ENCODE data around the gene AUH.
A peak's percentile ranks its signal among the peaks of the same experiment; 100 is the strongest.
"Not testable (repeated sequence)": the region's sequence is repeated elsewhere in the genome, so short reads cannot be mapped to it uniquely, and the experiment has no call there.

Gene AUH, protein sequence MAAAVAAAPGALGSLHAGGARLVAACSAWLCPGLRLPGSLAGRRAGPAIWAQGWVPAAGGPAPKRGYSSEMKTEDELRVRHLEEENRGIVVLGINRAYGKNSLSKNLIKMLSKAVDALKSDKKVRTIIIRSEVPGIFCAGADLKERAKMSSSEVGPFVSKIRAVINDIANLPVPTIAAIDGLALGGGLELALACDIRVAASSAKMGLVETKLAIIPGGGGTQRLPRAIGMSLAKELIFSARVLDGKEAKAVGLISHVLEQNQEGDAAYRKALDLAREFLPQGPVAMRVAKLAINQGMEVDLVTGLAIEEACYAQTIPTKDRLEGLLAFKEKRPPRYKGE

DNA sequence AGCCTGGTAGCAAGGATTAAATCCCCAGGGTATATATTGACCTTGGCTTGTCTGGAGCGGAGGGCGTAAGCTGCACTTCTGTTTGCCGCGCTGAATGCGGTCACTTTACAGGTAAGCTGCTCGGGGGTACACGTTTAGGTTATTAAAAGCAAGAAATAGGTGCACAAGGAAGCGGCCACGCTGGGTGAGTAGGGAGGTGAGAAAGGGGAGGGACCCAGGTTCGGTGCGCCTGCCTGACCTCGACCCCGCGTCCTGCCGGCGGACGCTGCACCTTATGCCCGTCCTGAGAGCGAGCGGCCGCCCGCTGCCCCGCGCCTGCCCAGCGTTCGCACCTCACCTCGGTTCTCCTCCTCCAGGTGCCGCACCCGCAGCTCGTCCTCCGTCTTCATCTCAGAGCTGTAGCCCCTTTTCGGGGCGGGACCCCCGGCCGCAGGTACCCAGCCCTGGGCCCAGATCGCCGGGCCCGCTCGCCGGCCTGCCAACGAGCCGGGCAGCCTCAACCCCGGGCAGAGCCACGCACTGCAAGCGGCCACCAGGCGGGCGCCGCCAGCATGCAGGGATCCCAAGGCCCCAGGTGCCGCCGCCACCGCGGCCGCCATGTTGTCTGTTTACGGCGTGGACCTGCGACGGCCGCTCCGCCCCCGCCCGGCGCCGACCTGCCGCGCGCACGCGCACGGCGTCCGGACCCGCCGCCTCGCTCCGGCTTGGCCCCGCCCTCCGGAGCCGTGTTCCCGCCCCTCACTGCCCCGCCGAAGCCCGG is at the start of gene AUH:
AUH (minus strand) TSS at position 628 of the 760 bp plus-strand sequence; CDS start at position 599, 29 bp downstream.
- DNase-seq (ENCODE audit: low read depth) = peak; percentile 45

- DNase-seq (ENCODE audit: low read depth) = no peak
Measured at GRCh38 chr9:91411096-91411771, 49.5 kb upstream of the AUH start.

GRCh38 chr9:91410161-91410560 is 48.4 kb upstream of the AUH start:
- DNase-seq (ENCODE audit: low read depth) = no peak

DNA sequence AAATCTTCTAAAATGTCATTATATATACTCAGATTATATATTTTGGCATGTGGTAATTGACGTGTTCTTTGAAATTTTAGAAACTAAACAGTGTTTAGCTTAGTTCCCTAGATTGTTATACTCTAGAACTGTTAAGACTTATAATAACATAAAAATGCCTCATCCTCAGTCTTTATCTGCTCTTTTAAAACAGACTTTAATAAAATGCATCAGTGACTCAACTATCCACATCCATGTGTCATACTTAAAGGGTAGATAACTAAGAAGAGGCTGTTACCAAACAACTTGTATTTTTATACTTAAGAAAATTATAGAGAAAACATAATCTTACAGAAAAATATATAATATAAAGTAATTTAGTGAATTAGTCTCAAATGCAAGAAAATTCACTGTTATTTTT is 46.8 kb upstream of the AUH start:
- no peak for DNase-seq (ENCODE audit: low read depth)

- no peak for DNase-seq (ENCODE audit: low read depth)
Measured at GRCh38 chr9:91407580-91408318, 46.0 kb upstream of the AUH start.

- no peak for DNase-seq (ENCODE audit: low read depth)
Measured at GRCh38 chr9:91405343-91406077, 43.8 kb upstream of the AUH start.

DNA sequence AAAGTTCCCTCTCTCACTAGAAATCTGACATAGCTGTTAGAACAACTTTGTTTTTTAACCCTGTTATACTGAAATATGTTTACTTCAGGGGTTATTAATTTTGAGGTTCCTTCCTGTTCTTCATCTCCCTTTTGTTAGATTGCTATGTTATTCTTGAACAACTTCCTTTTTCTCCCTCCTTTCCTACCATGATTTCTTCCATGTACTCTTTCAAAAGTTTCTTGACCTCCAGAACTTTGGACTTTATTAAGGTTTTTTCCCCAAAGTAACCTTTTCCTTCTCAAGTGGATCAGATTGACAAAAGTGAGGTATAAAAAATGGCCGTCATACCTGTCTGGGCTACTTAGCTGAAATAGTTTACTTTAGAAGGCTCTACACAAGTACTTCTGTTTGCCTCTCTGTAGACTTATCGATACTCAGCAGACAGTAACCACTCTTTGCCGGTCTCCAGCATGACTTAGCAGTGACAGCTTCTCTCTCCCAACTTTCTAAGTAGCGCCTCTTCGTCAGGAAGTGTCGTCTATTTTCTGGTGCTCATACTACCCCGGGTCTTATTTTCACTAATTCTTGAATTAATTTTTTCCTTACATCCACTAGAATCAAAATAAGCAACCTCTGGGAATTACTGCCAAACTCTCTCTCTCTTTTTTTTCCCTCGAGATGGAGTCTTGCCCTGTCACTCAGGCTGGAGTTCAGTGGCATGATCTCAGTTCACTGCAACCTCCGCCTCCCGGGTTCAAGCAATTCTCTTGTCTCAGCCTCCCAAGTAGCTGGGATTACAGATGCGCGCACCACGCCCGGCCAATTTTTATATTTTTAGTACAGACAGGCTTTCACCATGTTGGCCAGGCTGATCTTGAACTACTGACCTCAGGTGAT is 42.2 kb upstream of the AUH start:
- DNase-seq (ENCODE audit: low read depth) = no peak

DNA sequence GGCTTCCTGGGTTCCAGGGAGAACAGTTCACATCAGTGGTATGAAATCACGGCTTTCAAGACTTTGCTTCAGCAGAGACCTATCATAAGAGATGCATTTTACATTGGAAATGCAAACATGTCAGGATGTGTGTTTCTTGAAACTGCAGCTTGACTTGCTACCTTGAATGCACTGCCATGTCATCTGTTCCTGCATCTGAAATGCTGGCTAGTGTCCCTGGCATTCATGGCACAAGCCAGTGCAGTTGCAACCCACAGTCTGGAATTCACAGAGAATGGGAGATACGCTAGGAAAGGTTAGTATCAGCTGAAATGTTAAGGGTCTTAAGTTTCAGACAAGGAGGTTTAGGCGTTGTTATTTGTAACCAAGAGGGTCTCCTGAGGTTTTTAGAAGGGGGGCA is 37.2 kb upstream of the AUH start:
- DNase-seq (ENCODE audit: low read depth) = no peak

DNA sequence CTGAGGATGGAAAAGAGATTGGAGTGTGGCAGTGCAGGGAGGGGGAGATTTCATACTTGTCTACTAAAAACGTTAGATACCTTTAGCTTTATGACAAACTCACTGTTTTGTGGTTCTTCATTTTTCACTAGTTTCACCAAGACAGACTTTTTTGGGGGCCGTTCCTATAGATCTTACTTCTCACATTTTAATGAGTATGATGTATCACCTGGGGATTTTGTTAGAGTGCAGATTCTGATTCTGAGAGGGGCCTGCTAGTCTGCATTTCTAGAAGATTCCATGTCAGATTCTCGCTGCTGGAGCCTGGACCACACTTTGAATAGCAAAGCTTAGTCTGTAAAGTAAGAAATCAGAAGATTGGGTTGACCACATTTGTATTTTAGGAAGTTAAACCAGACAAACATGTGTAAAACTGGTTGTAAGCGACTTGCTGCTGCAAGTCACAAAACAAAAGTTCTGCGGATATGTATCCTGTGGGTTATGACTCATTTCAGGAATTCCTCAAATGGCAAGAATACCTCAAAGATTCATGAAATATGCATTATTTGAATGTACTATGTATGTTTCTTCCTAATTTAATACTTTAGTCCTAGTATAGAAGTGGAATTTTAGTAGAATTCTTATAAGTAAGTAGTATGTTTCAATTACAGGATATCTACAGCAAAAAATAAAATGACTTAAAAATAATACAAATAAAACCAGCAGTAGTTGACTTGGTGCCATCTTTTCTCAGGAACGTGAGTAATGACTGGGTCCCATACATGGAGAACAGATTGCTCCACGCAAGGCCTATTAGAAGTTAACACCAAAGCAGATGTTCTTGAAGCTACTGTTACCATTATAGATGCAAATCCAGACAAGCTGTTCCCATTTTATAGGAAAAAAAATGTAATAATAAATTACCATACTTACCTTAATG is 34.1 kb upstream of the AUH start:
- DNase-seq (ENCODE audit: low read depth) = peak; percentile 66

DNA sequence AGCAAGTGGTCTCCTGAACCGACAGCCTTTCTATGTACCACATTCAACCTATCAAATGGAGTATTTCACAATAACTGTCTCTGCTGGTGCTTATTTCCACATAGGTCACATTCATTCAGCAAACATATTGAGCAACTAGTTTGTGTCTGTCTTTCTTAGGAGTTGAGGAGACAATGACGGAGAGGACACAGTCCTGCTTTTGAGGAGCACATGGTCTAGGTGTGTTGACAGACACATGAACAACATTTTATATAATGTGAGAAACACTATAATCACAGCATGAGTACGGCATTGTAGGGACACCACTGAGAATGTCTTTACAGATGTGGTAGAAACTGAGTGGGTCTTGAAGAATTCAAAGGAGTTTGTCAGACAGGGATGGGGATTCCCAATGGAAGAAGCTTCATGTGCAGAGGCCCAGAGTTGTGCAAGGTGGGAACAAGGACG is 33.4 kb upstream of the AUH start:
- peak; percentile 39 for DNase-seq (ENCODE audit: low read depth)

DNA sequence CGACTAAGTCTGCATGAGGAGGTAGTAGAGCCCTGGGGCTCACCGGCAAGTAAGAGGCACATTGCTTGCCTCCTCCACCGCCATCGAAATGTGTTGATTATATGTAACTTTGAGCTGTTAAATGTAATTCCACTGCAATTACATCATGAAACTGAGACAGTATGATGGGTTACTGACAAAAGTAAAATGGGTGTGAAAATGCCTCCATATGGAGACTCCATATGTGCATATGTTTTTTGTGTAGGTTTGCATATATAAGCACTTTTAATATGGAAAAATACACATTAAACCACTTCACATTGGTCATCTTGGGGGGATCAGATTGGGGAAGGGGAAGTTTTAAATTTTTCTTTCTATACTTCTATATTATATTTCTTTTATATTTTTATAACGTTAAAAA is 32.1 kb upstream of the AUH start:
- no peak for DNase-seq (ENCODE audit: low read depth)

DNA sequence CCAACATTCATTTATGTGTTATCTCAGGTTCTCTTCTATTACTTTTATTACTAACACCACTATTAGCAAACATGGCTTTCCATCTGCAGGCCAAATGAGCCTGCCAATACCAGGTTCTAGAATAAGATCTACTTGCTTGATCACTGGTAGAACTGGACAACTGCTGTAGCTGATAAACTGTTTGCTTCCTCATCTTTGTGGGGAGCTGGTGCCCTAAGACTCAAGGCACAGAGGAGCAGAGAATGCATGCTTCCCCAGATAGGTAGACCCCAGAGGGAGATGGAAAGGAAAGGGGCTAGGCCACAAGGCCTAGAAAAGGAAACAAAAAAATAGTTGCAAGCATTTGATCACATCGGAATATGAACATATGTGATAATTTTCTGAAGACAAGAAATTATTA is 30.7 kb upstream of the AUH start:
- no peak for DNase-seq (ENCODE audit: low read depth)

DNA sequence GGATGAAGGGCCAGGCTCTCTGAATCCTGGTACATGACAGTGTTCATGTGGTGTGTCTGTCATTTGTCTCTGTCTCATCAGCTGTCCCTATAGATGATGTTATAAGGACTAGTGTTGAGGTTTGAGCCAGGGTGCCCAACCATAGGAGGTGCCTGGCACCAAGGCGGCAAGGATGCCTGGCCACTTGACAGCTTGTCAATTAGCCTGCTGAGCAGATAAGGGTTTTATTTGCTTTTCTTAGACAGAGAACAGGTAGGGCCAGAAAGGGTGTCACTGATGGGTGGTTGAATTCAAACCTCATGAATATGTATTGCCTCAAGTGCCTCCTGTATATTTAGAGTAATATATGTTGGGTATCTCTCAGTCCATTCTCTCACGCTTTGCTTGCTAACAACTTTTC is 30.1 kb upstream of the AUH start:
- no peak for DNase-seq (ENCODE audit: low read depth)

GRCh38 chr9:91391412-91391811 is 29.7 kb upstream of the AUH start:
- DNase-seq (ENCODE audit: low read depth) = peak; percentile 17

DNA sequence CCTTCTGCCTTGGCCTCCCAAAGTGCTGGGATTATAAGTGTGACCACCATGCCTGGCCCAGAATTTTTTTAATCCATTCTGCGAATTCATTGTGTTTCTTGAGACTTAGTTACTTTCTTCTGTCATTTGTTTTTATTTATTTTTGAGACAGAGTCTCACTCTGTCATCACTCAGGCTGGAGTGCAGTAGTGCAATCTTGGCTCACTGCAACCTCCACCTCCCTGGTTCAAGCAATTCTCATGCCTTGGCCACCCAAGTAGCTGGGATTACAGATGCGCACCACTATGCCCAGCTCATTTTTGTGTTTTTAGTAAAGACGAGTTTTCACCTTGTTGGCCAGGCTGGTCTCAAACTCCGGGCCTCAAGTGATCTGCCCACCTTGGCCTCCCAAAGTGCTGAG is 28.0 kb upstream of the AUH start:
- DNase-seq (ENCODE audit: low read depth) = not testable (repeated sequence)

GRCh38 chr9:91386765-91387164 is 25.0 kb upstream of the AUH start:
- DNase-seq (ENCODE audit: low read depth) = no peak

DNA sequence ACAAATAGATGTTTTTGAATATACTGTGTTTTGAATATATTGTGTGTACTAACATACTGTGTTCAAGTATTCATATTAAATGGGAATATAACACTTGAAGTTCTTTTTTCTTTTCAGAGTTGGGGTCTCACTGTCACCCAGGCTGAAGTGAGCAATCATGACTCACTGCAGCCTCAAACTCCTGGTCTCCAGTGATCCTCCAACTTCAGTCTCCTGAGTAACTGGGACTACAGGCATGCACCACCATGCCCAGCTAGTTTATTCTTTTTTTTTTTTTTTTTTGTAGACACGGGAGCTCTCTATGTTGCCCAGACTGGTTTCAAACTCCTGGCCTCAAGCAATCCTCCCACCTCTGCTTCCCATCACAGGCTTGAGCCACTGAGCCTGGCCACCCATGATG is 23.2 kb upstream of the AUH start:
- DNase-seq (ENCODE audit: low read depth) = no peak

- DNase-seq (ENCODE audit: low read depth) = no peak
Measured at GRCh38 chr9:91383577-91383976, 21.9 kb upstream of the AUH start.

- DNase-seq (ENCODE audit: low read depth) = no peak
Measured at GRCh38 chr9:91382298-91382697, 20.6 kb upstream of the AUH start.

Measured in fibroblast of the conjunctiva (primary cell).